Lower leg skin (tissue), 3 donors: ENCODE data around the gene MRS2.

Experiments used
- POLR2A ChIP-seq, 2 donors: fragments of 450-650 bp; IDR thresholded peaks; one replicate each; pipeline ENCODE4 v1.6.1; 2016 to 2017; ENCODE audit warnings: antibody characterized with exemption in 2 of 2, mild to moderate bottlenecking in 1 of 2, moderate library complexity in 1 of 2
- TF ChIP-seq, protein P1 (sequence below), 3 donors: fragments of 450-650 bp; IDR thresholded peaks; one replicate each; pipeline ENCODE4 v1.5.1; 2016; ENCODE audit warnings: antibody characterized with exemption in 3 of 3, mild to moderate bottlenecking in 3 of 3, moderate library complexity in 2 of 3

DNA sequence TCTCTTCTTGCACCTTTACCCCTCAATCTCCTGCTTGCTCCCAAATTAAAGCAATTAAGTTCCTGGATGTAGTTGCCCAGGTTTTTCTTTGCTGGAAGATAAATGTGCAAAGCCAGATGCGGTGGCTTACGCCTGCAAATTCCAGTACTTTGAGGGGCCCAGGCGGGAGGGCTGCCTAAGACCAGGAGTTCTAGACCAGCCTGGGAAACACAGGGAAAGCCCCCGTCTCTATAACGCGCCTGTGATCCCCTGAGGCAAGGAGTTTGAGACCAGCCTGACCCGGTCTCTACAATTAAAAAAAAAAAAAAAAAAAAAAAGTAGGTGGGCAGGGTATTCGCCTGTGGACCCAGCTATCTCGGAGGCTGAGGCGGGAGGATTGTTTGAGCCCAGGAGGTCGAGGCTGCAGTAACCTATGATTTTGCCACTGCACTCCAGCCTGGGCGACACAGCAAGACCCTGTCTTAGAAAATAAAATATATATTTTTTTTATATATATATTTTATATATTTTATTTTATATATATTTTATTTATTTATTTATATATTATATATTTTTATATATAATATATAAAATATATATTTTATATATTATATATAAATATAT lies 44.4 kb upstream of the MRS2 start:
- TF ChIP-seq, protein P1, sequence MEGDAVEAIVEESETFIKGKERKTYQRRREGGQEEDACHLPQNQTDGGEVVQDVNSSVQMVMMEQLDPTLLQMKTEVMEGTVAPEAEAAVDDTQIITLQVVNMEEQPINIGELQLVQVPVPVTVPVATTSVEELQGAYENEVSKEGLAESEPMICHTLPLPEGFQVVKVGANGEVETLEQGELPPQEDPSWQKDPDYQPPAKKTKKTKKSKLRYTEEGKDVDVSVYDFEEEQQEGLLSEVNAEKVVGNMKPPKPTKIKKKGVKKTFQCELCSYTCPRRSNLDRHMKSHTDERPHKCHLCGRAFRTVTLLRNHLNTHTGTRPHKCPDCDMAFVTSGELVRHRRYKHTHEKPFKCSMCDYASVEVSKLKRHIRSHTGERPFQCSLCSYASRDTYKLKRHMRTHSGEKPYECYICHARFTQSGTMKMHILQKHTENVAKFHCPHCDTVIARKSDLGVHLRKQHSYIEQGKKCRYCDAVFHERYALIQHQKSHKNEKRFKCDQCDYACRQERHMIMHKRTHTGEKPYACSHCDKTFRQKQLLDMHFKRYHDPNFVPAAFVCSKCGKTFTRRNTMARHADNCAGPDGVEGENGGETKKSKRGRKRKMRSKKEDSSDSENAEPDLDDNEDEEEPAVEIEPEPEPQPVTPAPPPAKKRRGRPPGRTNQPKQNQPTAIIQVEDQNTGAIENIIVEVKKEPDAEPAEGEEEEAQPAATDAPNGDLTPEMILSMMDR (IDR thresholded peaks at IDR 0.05): no peak
- no peak for TF ChIP-seq POLR2A (IDR thresholded peaks at IDR 0.05)
